KOPT-K1 (cell line): Measurements from ENCODE around the gene STRAP.
"Not testable (repeated sequence)": the region's sequence is repeated elsewhere in the genome, so short reads cannot be mapped to it uniquely, and the experiment has no call there.

Experiments used
- H3K27ac ChIP-seq: fragments of 200-600 bp; sonication (generic); 2 replicates; pipeline ENCODE4 v1.5.1; 2016; ENCODE audit warnings: antibody characterized with exemption, mild to moderate bottlenecking, low read depth, low read length; ENCODE audit not compliant: poor library complexity, severe bottlenecking
- H3K36me3 ChIP-seq: fragments of 200-600 bp; sonication (generic); 2 replicates; pipeline ENCODE4 v1.5.1; 2017; ENCODE audit warnings: antibody characterized with exemption, mild to moderate bottlenecking, low read length, moderate library complexity; ENCODE audit not compliant: insufficient read depth
- H3K9me3 ChIP-seq: fragments of 200-600 bp; sonication (generic); 2 replicates; pipeline ENCODE4 v1.5.1; 2017; ENCODE audit warnings: antibody characterized with exemption, low read length, mild to moderate bottlenecking; ENCODE audit not compliant: insufficient read depth, poor library complexity, severe bottlenecking

The STRAP gene

GRCh38 chr12:15928870-15929571, 46.8 kb downstream of the STRAP start:
- no peaks in the 10 kb centered on the region for H3K9me3 ChIP-seq
- no peak overlapping the region for H3K27ac ChIP-seq
- no peaks in the 10 kb centered on the region for H3K36me3 ChIP-seq

DNA sequence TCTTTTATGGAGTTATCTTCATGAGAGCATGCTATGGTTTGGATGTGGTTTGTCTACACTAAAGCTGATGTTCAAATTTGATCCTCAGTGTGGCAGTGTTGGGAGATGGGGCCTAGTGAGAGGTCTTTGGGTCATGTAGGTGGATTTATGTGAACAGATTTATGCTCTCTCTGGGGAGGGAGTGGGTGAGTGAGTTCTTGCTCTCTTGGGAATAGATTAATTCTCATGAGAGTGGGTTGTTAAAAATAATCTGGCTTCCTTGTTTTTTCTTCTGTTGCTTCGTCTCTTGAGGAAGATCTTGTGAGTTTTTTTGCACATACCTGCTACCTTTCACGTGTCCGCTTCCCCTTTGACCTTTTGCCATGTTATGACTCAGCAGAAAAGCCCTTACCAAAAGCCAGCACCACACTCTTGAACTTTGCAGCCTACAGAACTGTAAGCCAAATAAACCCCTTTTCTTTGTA, 49.4 kb downstream of the STRAP start:
- H3K9me3 ChIP-seq: no peaks in the 10 kb centered on the region
- H3K27ac ChIP-seq: no peak overlapping the region
- H3K36me3 ChIP-seq: no peaks in the 10 kb centered on the region

GRCh38 chr12:15932327-15932726, 50.1 kb downstream of the STRAP start:
- no peak overlapping the region for H3K27ac ChIP-seq
- no peaks in the 10 kb centered on the region for H3K9me3 ChIP-seq
- no peaks in the 10 kb centered on the region for H3K36me3 ChIP-seq

- no peaks in the 10 kb centered on the region for H3K9me3 ChIP-seq
- H3K27ac ChIP-seq: no peak overlapping the region
- no peaks in the 10 kb centered on the region for H3K36me3 ChIP-seq
Observed at GRCh38 chr12:15932971-15933370, 50.8 kb downstream of the STRAP start.

DNA sequence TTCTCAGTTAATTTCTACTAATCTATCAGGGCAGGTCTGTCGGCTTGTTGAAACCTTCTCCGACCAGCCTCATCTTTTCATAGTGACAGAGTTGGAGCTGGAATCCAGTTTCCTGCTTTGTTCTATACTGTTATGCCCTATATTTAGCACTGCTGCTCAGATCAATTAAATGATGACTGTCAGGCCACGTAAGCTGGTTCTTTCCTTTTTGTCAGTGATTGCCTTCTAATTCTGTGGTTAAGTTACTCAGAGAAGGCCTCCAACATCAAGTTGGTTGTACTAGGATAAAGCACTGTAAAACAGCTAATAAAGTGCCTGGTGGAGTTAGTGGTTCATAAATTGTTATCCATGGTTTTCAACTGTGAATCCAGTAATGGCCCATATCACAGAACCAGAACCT, 51.6 kb downstream of the STRAP start:
- Histone ChIP-seq H3K27ac (no peak overlapping the region), H3K36me3 (no peaks in the 10 kb centered on the region), H3K9me3 (peaks cover 1% of the 10 kb centered on the region)

- Histone ChIP-seq H3K9me3 (peaks cover 14% of the 10 kb centered on the region), H3K36me3 (no peaks in the 10 kb centered on the region), H3K27ac (no peak overlapping the region)
Observed at GRCh38 chr12:15936751-15937150, 54.6 kb downstream of the STRAP start.

DNA sequence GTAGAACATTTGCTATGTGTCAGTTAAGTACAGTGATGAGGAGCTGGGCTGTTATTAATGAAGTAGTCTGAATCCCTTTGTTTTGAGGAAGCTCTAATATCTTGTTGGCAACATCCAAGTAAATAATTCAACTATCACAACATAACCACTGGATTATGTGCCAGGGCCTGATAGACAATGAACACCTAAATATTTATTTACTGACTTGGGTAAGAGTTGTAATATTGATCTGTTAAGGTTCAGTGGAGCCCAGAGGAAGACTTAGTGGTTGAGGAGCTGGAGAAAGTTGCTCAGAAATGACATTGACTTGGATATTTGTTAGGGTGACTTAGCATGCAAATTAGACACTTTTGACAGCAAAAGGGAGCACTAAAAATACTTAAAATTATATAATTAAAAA, 55.7 kb downstream of the STRAP start:
- H3K27ac ChIP-seq: no peak overlapping the region
- H3K9me3 ChIP-seq: peaks cover 17% of the 10 kb centered on the region

GRCh38 chr12:15939111-15939510, 56.9 kb downstream of the STRAP start:
- Histone ChIP-seq H3K27ac (no peak overlapping the region), H3K9me3 (peaks cover 21% of the 10 kb centered on the region), H3K36me3 (no peaks in the 10 kb centered on the region)

More for the DNA sequence above, 55.7 kb downstream of the STRAP start:
- no peaks in the 10 kb centered on the region for H3K36me3 ChIP-seq

DNA sequence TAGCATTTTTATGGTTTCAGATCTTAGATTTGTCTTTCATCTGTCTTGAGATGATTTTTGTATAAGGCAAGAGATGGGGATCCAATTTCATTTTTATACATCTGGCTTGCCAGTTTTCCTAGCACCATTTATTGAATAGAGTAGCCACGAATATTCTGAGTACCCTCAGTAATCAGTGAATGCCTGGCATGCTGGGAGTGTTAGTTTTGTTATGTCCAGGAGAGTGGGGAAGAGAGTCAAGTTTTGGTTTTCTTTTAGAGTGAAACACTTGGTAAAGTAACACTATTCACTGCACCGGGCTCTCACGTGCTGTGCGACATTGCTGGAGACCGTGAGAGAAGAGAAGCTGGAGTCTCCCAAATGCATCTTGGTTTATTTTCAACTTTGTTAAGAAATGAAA, 60.3 kb downstream of the STRAP start:
- H3K27ac ChIP-seq: no peak overlapping the region
- peaks cover 21% of the 10 kb centered on the region for H3K9me3 ChIP-seq

GRCh38 chr12:15943519-15943918, 61.3 kb downstream of the STRAP start:
- not testable (repeated sequence) for H3K27ac ChIP-seq, H3K36me3 ChIP-seq
- H3K9me3 ChIP-seq: peaks cover 21% of the 10 kb centered on the region

More for the DNA sequence above, 60.3 kb downstream of the STRAP start:
- H3K36me3 ChIP-seq: no peaks in the 10 kb centered on the region

DNA sequence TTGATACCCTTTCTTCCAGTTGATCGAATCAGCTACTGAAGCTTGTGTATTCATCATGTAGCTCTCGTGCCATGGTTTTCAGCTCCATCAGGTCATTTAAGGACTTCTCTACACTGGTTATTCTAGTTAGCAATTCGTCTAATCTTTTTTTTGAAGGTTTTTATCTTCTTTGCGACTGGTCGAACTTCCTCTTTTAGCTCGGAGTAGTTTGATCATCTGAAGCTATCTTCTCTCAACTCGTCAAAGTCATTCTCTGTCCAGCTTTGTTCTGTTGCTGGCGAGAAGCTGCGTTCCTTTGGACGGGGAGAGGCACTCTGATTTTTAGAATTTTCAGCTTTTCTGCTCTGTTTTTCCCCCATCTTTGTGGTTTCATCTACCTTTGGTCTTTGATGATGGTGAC, 66.3 kb downstream of the STRAP start:
- H3K36me3 ChIP-seq, H3K9me3 ChIP-seq, H3K27ac ChIP-seq: not testable (repeated sequence)
